ENCODE measurements around the gene UBE2D2. TPM values are rescaled to one million over a fixed set of nuclear protein-coding genes. Genes with fewer than 3 reads are reported as not detected.

Gene UBE2D2
- total and polyA plus RNA-seq, 4 experiments from 2014 or later = 160 to 411 (median 255) TPM

GRCh38 chr5:139561655-139562451, 714 bp downstream of the UBE2D2 start:
- no peaks in the 10 kb centered on the region for H3K27me3 ChIP-seq (ENCODE audit: insufficient read depth, low read length)
- ChIA-PET POLR2A (ENCODE audit: partially characterized antibody) (interaction anchor here (0.7 to 8.0 kb wide), 28 partner anchors 9 to 1097 kb away, joined by 3 to 114 read pairs (median 5); partner anchors contain the start of genes DNAJC18, EGR1, ETF1 and HSPA9), CTCF (ENCODE audit: partially characterized antibody) (interaction anchor here (1.1 to 7.2 kb wide), 8 partner anchors 15 to 159 kb away, joined by 3 to 98 read pairs (median 4); no protein-coding TSS in a partner anchor)
- H3K9me3 Mint-ChIP-seq = peaks cover 0 to 2% (median 0%) of the 10 kb centered on the region in 8 donors
- peaks cover 5 to 31% of the 10 kb centered on the region in 2 donors for H3K36me3 Mint-ChIP-seq
- no peaks in the 10 kb centered on the region for H3K36me3 ChIP-seq (ENCODE audit: insufficient read depth, low read length)
- DNase-seq = peak in 2 of 5 donors; percentile 25 to 26
- no peaks in the 10 kb centered on the region for H3K9me3 ChIP-seq (ENCODE audit: control insufficient read depth in 1 of 2, low read length in 2 of 2)
- peak overlapping the region; percentile 93 for H3K27ac ChIP-seq (ENCODE audit: low read depth, low read length)
- H3K27ac Mint-ChIP-seq = peak overlapping the region; percentile 93 to 99 (median 96)
- H3K4me1 Mint-ChIP-seq = peaks cover 27 to 56% (median 43%) of the 10 kb centered on the region in 4 donors
- H3K4me1 ChIP-seq (ENCODE audit: insufficient read depth, low read length) = peaks cover 50% of the 10 kb centered on the region
- H3K4me3 Mint-ChIP-seq = peak overlapping the region; percentile 94 to 99 (median 98)
- peak overlapping the region; percentile 40 to 60 for H3K4me3 ChIP-seq (ENCODE audit: low read length in 2 of 2)
- intact Hi-C loops (cut with micrococcal nuclease) = loop anchor here (1.0 to 5.0 kb wide), 10 partner anchors 13 to 364 kb away; partner anchors contain the start of genes DNAJC18, MATR3, PAIP2 and SIL1
- H3K27me3 Mint-ChIP-seq = no peaks in the 10 kb centered on the region

- POLR2A ChIA-PET (ENCODE audit: partially characterized antibody) = interaction anchor here (0.6 to 8.0 kb wide), 14 partner anchors 14 to 269 kb away, joined by 3 to 114 read pairs (median 4); partner anchors contain the start of genes MATR3, SMIM33 and SPATA24
- Histone ChIP-seq H3K4me3 (ENCODE audit: low read length in 2 of 2) (peak overlapping the region; percentile 40 to 60), H3K27ac (ENCODE audit: low read depth, low read length) (peak overlapping the region; percentile 93), H3K27me3 (ENCODE audit: insufficient read depth, low read length) (no peaks in the 10 kb centered on the region), H3K36me3 (ENCODE audit: insufficient read depth, low read length) (no peaks in the 10 kb centered on the region), H3K4me1 (ENCODE audit: insufficient read depth, low read length) (peaks cover 60% of the 10 kb centered on the region), H3K9me3 (ENCODE audit: control insufficient read depth in 1 of 2, low read length in 2 of 2) (no peaks in the 10 kb centered on the region)
- CTCF ChIA-PET (ENCODE audit: partially characterized antibody) = interaction anchor here (0.9 to 7.2 kb wide), 12 partner anchors 9 to 160 kb away, joined by 3 to 98 read pairs (median 4); partner anchors contain the start of gene DNAJC18
- peak overlapping the region; percentile 93 to 99 (median 96) for H3K27ac Mint-ChIP-seq
- H3K36me3 Mint-ChIP-seq = peaks cover 8 to 33% of the 10 kb centered on the region in 2 donors
- intact Hi-C loops (cut with micrococcal nuclease) = loop anchor here (5.0 kb wide), 2 partner anchors 221 to 291 kb away; partner anchors contain the start of gene PAIP2
- peaks cover 29 to 63% (median 48%) of the 10 kb centered on the region in 4 donors for H3K4me1 Mint-ChIP-seq
- H3K4me3 Mint-ChIP-seq = peak overlapping the region; percentile 94 to 99 (median 98)
- H3K9me3 Mint-ChIP-seq = peaks cover 0 to 2% (median 0%) of the 10 kb centered on the region in 8 donors
- no peaks in the 10 kb centered on the region for H3K27me3 Mint-ChIP-seq
- DNase-seq = no peak
Measured at GRCh38 chr5:139562847-139563246, 1.7 kb downstream of the UBE2D2 start.

- Mint-ChIP-seq H3K27ac (peak overlapping the region; percentile 86 to 99 (median 93)), H3K4me1 (peaks cover 35 to 86% (median 63%) of the 10 kb centered on the region in 4 donors), H3K4me3 (peak overlapping the region; percentile 68 to 91 (median 84)), H3K36me3 (peaks cover 12 to 43% of the 10 kb centered on the region in 2 donors), H3K9me3 (peaks cover 0 to 2% (median 0%) of the 10 kb centered on the region in 8 donors), H3K27me3 (no peaks in the 10 kb centered on the region)
- intact Hi-C loops (cut with micrococcal nuclease) = loop anchor here (1.0 kb wide), 1 partner anchor 10 kb away; no protein-coding TSS in a partner anchor
- peaks cover 9% of the 10 kb centered on the region for H3K36me3 ChIP-seq (ENCODE audit: insufficient read depth, low read length)
- peak overlapping the region; percentile 93 for H3K27ac ChIP-seq (ENCODE audit: low read depth, low read length)
- ChIA-PET CTCF (ENCODE audit: partially characterized antibody) (interaction anchor here (0.6 to 7.2 kb wide), 14 partner anchors 11 to 222 kb away, joined by 3 to 98 read pairs (median 4); no protein-coding TSS in a partner anchor), POLR2A (ENCODE audit: partially characterized antibody) (interaction anchor here (0.6 to 8.0 kb wide), 22 partner anchors 9 to 1023 kb away, joined by 3 to 114 read pairs (median 4); partner anchors contain the start of genes ETF1, MATR3, SMIM33 and SPATA24)
- H3K27me3 ChIP-seq (ENCODE audit: insufficient read depth, low read length) = no peaks in the 10 kb centered on the region
- peak; percentile 76 to 83 (median 78) for DNase-seq
- peak overlapping the region; percentile 38 to 42 for H3K4me3 ChIP-seq (ENCODE audit: low read length in 2 of 2)
- no peaks in the 10 kb centered on the region for H3K9me3 ChIP-seq (ENCODE audit: control insufficient read depth in 1 of 2, low read length in 2 of 2)
- H3K4me1 ChIP-seq (ENCODE audit: insufficient read depth, low read length) = peaks cover 84% of the 10 kb centered on the region
Measured at GRCh38 chr5:139565411-139566305, 4.5 kb downstream of the UBE2D2 start.

GRCh38 chr5:139566611-139567010, 5.5 kb downstream of the UBE2D2 start:
- H3K4me3 ChIP-seq (ENCODE audit: low read length in 2 of 2) = no peak overlapping the region
- POLR2A ChIA-PET (ENCODE audit: partially characterized antibody) = interaction anchor here (0.9 to 8.0 kb wide), 8 partner anchors 10 to 127 kb away, joined by 3 to 114 read pairs (median 5); partner anchors contain the start of gene DNAJC18

GRCh38 chr5:139569270-139569955, 8.3 kb downstream of the UBE2D2 start:
- CTCF ChIA-PET (ENCODE audit: partially characterized antibody) = interaction anchor here (1.9 to 7.3 kb wide), 2 partner anchors 9 to 65 kb away, joined by 6 to 63 read pairs; no protein-coding TSS in a partner anchor
- POLR2A ChIA-PET (ENCODE audit: partially characterized antibody) = interaction anchor here (3.9 kb wide), 1 partner anchor 9 kb away, joined by 24 read pairs; the partner anchor contains the start of gene UBE2D2
- H3K4me3 Mint-ChIP-seq = peak overlapping the region in 5 of 8 donors; percentile 27 to 69 (median 51)
- no peaks in the 10 kb centered on the region for H3K27me3 ChIP-seq (ENCODE audit: insufficient read depth, low read length)
- H3K27ac ChIP-seq (ENCODE audit: low read depth, low read length) = no peak overlapping the region
- H3K4me1 Mint-ChIP-seq = peaks cover 36 to 85% (median 63%) of the 10 kb centered on the region in 4 donors
- no peaks in the 10 kb centered on the region for H3K9me3 ChIP-seq (ENCODE audit: control insufficient read depth in 1 of 2, low read length in 2 of 2)
- H3K9me3 Mint-ChIP-seq = no peaks in the 10 kb centered on the region
- peaks cover 9% of the 10 kb centered on the region for H3K36me3 ChIP-seq (ENCODE audit: insufficient read depth, low read length)
- H3K4me1 ChIP-seq (ENCODE audit: insufficient read depth, low read length) = peaks cover 85% of the 10 kb centered on the region
- no peak for DNase-seq
- H3K4me3 ChIP-seq (ENCODE audit: low read length in 2 of 2) = no peak overlapping the region
- intact Hi-C loops (cut with micrococcal nuclease) = no loop called here
- H3K36me3 Mint-ChIP-seq = peaks cover 18 to 39% of the 10 kb centered on the region in 2 donors
- H3K27ac Mint-ChIP-seq = peak overlapping the region; percentile 35 to 96 (median 78)
- H3K27me3 Mint-ChIP-seq = no peaks in the 10 kb centered on the region

More at GRCh38 chr5:139566611-139567010, 5.5 kb downstream of the UBE2D2 start:
- peaks cover 0 to 2% (median 0%) of the 10 kb centered on the region in 8 donors for H3K9me3 Mint-ChIP-seq
- Histone ChIP-seq H3K27ac (ENCODE audit: low read depth, low read length) (no peak overlapping the region), H3K36me3 (ENCODE audit: insufficient read depth, low read length) (peaks cover 9% of the 10 kb centered on the region), H3K27me3 (ENCODE audit: insufficient read depth, low read length) (no peaks in the 10 kb centered on the region), H3K9me3 (ENCODE audit: control insufficient read depth in 1 of 2, low read length in 2 of 2) (no peaks in the 10 kb centered on the region), H3K4me1 (ENCODE audit: insufficient read depth, low read length) (peaks cover 93% of the 10 kb centered on the region)
- CTCF ChIA-PET (ENCODE audit: partially characterized antibody) = interaction anchor here (1.3 to 7.2 kb wide), 6 partner anchors 10 to 144 kb away, joined by 3 to 98 read pairs (median 5); no protein-coding TSS in a partner anchor
- no peak for DNase-seq
- H3K27me3 Mint-ChIP-seq = no peaks in the 10 kb centered on the region
- H3K4me3 Mint-ChIP-seq = peak overlapping the region in 7 of 8 donors; percentile 43 to 86 (median 70)
- H3K36me3 Mint-ChIP-seq = peaks cover 14 to 45% of the 10 kb centered on the region in 2 donors
- intact Hi-C loops (cut with micrococcal nuclease) = no loop called here
- H3K27ac Mint-ChIP-seq = peak overlapping the region; percentile 78 to 96 (median 87)
- peaks cover 37 to 91% (median 67%) of the 10 kb centered on the region in 4 donors for H3K4me1 Mint-ChIP-seq

Measured in CD4-positive, alpha-beta memory T cell (primary cell).